Measurements from ENCODE around the gene ITPRIPL2. TPM values are rescaled to one million over a fixed set of nuclear protein-coding genes. Genes with fewer than 3 reads are reported as not detected.

The ITPRIPL2 gene
- total and polyA plus RNA-seq, 2 of the 13 experiments (the other 11 are each of a cell fraction or from before 2014, with no cell fraction given): 5.9 to 12.6 TPM

DNA sequence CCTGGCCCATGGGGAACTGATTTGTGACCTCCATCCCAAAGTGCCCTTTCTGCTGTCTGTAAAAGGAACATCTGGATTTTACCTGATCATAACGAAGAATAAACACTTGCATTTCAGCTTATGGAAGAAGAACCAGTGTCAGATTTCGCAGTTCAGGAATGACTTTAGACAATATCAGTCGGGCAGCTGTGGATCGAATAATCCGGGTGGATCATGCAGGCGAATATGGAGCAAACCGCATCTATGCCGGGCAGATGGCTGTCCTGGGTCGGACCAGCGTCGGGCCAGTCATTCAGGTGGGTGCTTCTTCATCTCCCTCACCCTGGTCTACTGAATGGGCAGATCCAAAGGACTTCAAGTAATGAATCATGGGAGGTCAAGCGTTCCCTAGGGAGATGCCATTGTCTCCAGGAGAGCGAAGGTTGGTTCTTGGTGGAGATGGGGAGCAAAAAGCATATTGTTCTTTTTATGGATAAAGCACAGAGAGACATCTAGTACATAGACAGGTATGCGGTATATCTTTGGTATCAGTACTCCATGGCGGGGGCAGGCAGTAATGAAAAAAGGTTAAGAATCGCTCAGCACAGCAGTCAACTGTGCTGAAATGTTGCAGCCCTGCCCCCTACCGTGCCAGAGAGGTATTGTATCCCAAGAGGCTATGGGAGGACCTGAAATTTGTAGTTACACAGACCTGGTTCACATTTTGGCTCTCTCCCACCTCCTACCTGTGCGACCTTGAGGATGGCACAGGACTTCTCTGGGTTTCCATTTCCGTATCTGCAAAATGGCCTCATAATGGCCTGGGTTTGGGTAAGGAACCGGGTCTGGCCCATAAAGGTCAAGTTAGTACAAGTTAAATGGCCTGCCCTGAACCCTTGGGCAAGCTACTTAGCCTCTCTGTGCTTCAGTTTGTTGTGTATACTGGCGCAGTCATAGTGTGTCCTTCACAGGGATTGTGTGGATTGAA lies 41.7 kb upstream of the ITPRIPL2 start (continued):
- TF ChIP-seq, protein P1, sequence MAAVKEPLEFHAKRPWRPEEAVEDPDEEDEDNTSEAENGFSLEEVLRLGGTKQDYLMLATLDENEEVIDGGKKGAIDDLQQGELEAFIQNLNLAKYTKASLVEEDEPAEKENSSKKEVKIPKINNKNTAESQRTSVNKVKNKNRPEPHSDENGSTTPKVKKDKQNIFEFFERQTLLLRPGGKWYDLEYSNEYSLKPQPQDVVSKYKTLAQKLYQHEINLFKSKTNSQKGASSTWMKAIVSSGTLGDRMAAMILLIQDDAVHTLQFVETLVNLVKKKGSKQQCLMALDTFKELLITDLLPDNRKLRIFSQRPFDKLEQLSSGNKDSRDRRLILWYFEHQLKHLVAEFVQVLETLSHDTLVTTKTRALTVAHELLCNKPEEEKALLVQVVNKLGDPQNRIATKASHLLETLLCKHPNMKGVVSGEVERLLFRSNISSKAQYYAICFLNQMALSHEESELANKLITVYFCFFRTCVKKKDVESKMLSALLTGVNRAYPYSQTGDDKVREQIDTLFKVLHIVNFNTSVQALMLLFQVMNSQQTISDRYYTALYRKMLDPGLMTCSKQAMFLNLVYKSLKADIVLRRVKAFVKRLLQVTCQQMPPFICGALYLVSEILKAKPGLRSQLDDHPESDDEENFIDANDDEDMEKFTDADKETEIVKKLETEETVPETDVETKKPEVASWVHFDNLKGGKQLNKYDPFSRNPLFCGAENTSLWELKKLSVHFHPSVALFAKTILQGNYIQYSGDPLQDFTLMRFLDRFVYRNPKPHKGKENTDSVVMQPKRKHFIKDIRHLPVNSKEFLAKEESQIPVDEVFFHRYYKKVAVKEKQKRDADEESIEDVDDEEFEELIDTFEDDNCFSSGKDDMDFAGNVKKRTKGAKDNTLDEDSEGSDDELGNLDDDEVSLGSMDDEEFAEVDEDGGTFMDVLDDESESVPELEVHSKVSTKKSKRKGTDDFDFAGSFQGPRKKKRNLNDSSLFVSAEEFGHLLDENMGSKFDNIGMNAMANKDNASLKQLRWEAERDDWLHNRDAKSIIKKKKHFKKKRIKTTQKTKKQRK (IDR thresholded peaks at IDR 0.05; ENCODE audit: low read length): no peak
- no peak for TF ChIP-seq PHB2 (IDR thresholded peaks at IDR 0.05; ENCODE audit: partially characterized antibody)
- no peak for TF ChIP-seq ZNF260 (CRISPR knock-in tag; IDR thresholded peaks at IDR 0.05; ENCODE audit: borderline replicate concordance, low read depth)
- TF ChIP-seq ZNF564 (CRISPR knock-in tag; IDR thresholded peaks at IDR 0.05): no peak
- TF ChIP-seq, protein P2, sequence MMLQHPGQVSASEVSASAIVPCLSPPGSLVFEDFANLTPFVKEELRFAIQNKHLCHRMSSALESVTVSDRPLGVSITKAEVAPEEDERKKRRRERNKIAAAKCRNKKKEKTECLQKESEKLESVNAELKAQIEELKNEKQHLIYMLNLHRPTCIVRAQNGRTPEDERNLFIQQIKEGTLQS (CRISPR knock-in tag; IDR thresholded peaks at IDR 0.05): no peak
- TF ChIP-seq FOXA1 (IDR thresholded peaks at IDR 0.05): no peak
- no peak; the same call in 1 of the 2 replicates for TF ChIP-seq FOXA1 (CRISPR knock-in tag; IDR thresholded peaks at IDR 0.05)
- no peak for TF ChIP-seq ZNF747 (CRISPR knock-in tag; IDR thresholded peaks at IDR 0.05; ENCODE audit: borderline replicate concordance)
- TF ChIP-seq CBX5 (CRISPR knock-in tag; IDR thresholded peaks at IDR 0.05; ENCODE audit: borderline replicate concordance): peak; percentile 71; the same call in 1 of the 2 replicates
- TF ChIP-seq, protein P3, sequence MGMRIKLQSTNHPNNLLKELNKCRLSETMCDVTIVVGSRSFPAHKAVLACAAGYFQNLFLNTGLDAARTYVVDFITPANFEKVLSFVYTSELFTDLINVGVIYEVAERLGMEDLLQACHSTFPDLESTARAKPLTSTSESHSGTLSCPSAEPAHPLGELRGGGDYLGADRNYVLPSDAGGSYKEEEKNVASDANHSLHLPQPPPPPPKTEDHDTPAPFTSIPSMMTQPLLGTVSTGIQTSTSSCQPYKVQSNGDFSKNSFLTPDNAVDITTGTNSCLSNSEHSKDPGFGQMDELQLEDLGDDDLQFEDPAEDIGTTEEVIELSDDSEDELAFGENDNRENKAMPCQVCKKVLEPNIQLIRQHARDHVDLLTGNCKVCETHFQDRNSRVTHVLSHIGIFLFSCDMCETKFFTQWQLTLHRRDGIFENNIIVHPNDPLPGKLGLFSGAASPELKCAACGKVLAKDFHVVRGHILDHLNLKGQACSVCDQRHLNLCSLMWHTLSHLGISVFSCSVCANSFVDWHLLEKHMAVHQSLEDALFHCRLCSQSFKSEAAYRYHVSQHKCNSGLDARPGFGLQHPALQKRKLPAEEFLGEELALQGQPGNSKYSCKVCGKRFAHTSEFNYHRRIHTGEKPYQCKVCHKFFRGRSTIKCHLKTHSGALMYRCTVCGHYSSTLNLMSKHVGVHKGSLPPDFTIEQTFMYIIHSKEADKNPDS (CRISPR knock-in tag; IDR thresholded peaks at IDR 0.05): no peak
- TF ChIP-seq NFYC (CRISPR knock-in tag; IDR thresholded peaks at IDR 0.05): no peak
- TF ChIP-seq CCDC6 (CRISPR knock-in tag; IDR thresholded peaks at IDR 0.05): no peak
- no peak for TF ChIP-seq ZNF550 (CRISPR knock-in tag; IDR thresholded peaks at IDR 0.05; ENCODE audit: borderline replicate concordance)
- no peak for TF ChIP-seq FOSL1 (CRISPR knock-in tag; IDR thresholded peaks at IDR 0.05; ENCODE audit: borderline replicate concordance)
- TF ChIP-seq ZNF773 (CRISPR knock-in tag; IDR thresholded peaks at IDR 0.05; ENCODE audit: borderline replicate concordance): no peak
- TF ChIP-seq FOSL2 (CRISPR knock-in tag; IDR thresholded peaks at IDR 0.05): peak; percentile 48; the same call in 1 of the 2 replicates
- TF ChIP-seq ZNF790 (CRISPR knock-in tag; IDR thresholded peaks at IDR 0.05; ENCODE audit: borderline replicate concordance): no peak
- no peak for TF ChIP-seq SAFB2 (CRISPR knock-in tag; IDR thresholded peaks at IDR 0.05; ENCODE audit: borderline replicate concordance, low read depth)
- no peak for TF ChIP-seq SOX13 (IDR thresholded peaks at IDR 0.05)
- peak in 1 of 2 experiments; percentile 30; a peak in 1 of 4 replicates for TF ChIP-seq SOX13 (CRISPR knock-in tag; conservative IDR thresholded peaks at IDR 0.05 in 1 of 2, IDR thresholded peaks at IDR 0.05 in 1 of 2)
- TF ChIP-seq ZNF256 (CRISPR knock-in tag; conservative IDR thresholded peaks at IDR 0.05): 0 out of 2 replicates have a peak, but pooled peaks have one; percentile 48
- TF ChIP-seq SP140L (CRISPR knock-in tag; IDR thresholded peaks at IDR 0.05; ENCODE audit: borderline replicate concordance): no peak
- no peak for TF ChIP-seq ZNF879 (CRISPR knock-in tag; IDR thresholded peaks at IDR 0.05)
- TF ChIP-seq, protein P4, sequence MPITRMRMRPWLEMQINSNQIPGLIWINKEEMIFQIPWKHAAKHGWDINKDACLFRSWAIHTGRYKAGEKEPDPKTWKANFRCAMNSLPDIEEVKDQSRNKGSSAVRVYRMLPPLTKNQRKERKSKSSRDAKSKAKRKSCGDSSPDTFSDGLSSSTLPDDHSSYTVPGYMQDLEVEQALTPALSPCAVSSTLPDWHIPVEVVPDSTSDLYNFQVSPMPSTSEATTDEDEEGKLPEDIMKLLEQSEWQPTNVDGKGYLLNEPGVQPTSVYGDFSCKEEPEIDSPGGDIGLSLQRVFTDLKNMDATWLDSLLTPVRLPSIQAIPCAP (CRISPR knock-in tag; IDR thresholded peaks at IDR 0.05; ENCODE audit: low read depth): no peak

Measured in HepG2 (cell line).